K562 (cell line): Measurements from ENCODE around the gene GNAT2. TPM values are rescaled to one million over a fixed set of nuclear protein-coding genes. Genes with fewer than 3 reads are reported as not detected.

Experiments
- ATAC-seq: fragments of 200-7000 bp; cut with Tn5 transposase; 3 replicates; pipeline ENCODE4 v1.9.1; 2020; ENCODE audit warnings: moderate library complexity
- BruUV-seq: library from RNA; stranded (reverse); fragments of 400-500 nt; replicated peaks from 2 replicates; lab custom pipeline; 2021; lab: Mats Ljungman, UMichigan
- CTCF ChIA-PET: fragments of 300-600 bp; formaldehyde crosslinking; extraction: SDS; loops from one replicate; lab custom pipeline; 2021; ENCODE audit warnings: low intra/inter-chr PET ratio; lab: Yijun Ruan, JAX
- POLR2A ChIA-PET: fragments of 300-600, 350-650 bp; sonication (Branson Sonifier 250); formaldehyde crosslinking; extraction: SDS; loops from one replicate; lab custom pipeline; 2021; ENCODE audit warnings: antibody characterized with exemption, inconsistent platforms; lab: Yijun Ruan, JAX
- DNase-seq, 4 experiments: peaks; one replicate each; pipeline versions ENCODE4 v3.0.0 to v3.0.0-alpha.2; 2011 to 2018; ENCODE audit warnings: low spot score in 3 of 4, mixed read lengths in 3 of 4; ENCODE audit errors: extremely low read depth in 1 of 4
- FAIRE-seq: peaks from 2 replicates; lab custom pipeline; 2011; peaks lifted over from hg19 to GRCh38; lab: Jason Lieb, UNC
- H2AFZ ChIP-seq: 2 replicates; pipeline ENCODE4 v1.6.0; 2011; ENCODE audit warnings: low read depth, low read length, control low read depth, inconsistent platforms
- H3K27ac ChIP-seq: fragments of 200-600 bp; 3 replicates; pipeline ENCODE4 v1.8.0; 2011; ENCODE audit warnings: low read depth, mild to moderate bottlenecking, control low read depth, inconsistent platforms, low read length, moderate library complexity, mixed read lengths; ENCODE audit errors: extremely low read depth
- H3K27me3 ChIP-seq, 2 experiments: fragments of 300-600 bp in 1 of 2; 2 replicates in 1 of 2; 3 replicates in 1 of 2; pipeline versions ENCODE4 v1.6.0 to v1.8.0; 2011; ENCODE audit warnings: inconsistent platforms in 2 of 2, low read length in 2 of 2, mild to moderate bottlenecking in 1 of 2, mixed read lengths in 1 of 2, moderate library complexity in 1 of 2; ENCODE audit not compliant: control insufficient read depth in 2 of 2, insufficient read depth in 2 of 2
- H3K36me3 ChIP-seq: fragments of 300-600 bp; 3 replicates; pipeline ENCODE4 v1.8.0; 2011; ENCODE audit warnings: mild to moderate bottlenecking, low read length, inconsistent platforms; ENCODE audit not compliant: control insufficient read depth, insufficient read depth
- H3K4me1 ChIP-seq, 2 experiments: fragments of 200-600 bp in 1 of 2; replicated peaks in 1 of 2; 2 replicates in 1 of 2; 3 replicates in 1 of 2; pipeline versions ENCODE4 v1.5.1 to v1.8.0; 2011; ENCODE audit warnings: inconsistent platforms in 2 of 2, low read length in 2 of 2, mild to moderate bottlenecking in 1 of 2, mixed read lengths in 1 of 2, moderate library complexity in 1 of 2; ENCODE audit not compliant: control insufficient read depth in 2 of 2, insufficient read depth in 2 of 2
- H3K4me2 ChIP-seq: 2 replicates; pipeline ENCODE4 v1.6.1; 2011; ENCODE audit warnings: low read length, control low read depth, inconsistent platforms, mixed read lengths; ENCODE audit not compliant: insufficient read depth
- H3K4me3 ChIP-seq: fragments of 200-600 bp; sonication (generic), shearing (Covaris generic); 2 replicates; pipeline ENCODE4 v1.5.1; 2016; ENCODE audit warnings: control low read depth, inconsistent platforms
- H3K79me2 ChIP-seq: fragments of 200-600 bp; 3 replicates; pipeline ENCODE4 v1.8.0; 2011; ENCODE audit warnings: low read length, inconsistent platforms; ENCODE audit not compliant: control insufficient read depth, insufficient read depth
- H3K9ac ChIP-seq, 2 experiments: 2 replicates each; pipeline versions ENCODE4 v1.6.0 to v1.6.1; 2011; ENCODE audit warnings: low read depth in 2 of 2, low read length in 2 of 2, control low read depth in 1 of 2, inconsistent platforms in 1 of 2, mild to moderate bottlenecking in 1 of 2, mixed read lengths in 1 of 2; ENCODE audit not compliant: insufficient read depth in 1 of 2
- H3K9me1 ChIP-seq: one replicate; pipeline ENCODE4 v1.6.0; 2011; ENCODE audit warnings: inconsistent platforms, mild to moderate bottlenecking, low read length, moderate library complexity; ENCODE audit not compliant: control insufficient read depth, insufficient read depth
- H3K9me3 ChIP-seq: replicated peaks from 2 replicates; pipeline ENCODE4 v1.5.1; 2011; ENCODE audit warnings: low read depth, low read length, inconsistent platforms; ENCODE audit not compliant: control insufficient read depth, insufficient read depth
- H4K20me1 ChIP-seq: replicated peaks from 2 replicates; pipeline ENCODE4 v1.6.1; 2011; ENCODE audit warnings: low read length, inconsistent platforms, mixed read lengths; ENCODE audit not compliant: control insufficient read depth, insufficient read depth
- E2F6 ChIP-seq, 2 experiments: IDR thresholded peaks; 2 replicates each; pipeline ENCODE4 v1.6.1; 2011; ENCODE audit warnings: borderline replicate concordance in 1 of 2, control low read depth in 1 of 2, low read depth in 1 of 2, low read length in 1 of 2, mild to moderate bottlenecking in 1 of 2, mixed read lengths in 1 of 2, moderate library complexity in 1 of 2; ENCODE audit not compliant: insufficient read depth in 1 of 2, insufficient read length in 1 of 2, poor library complexity in 1 of 2, severe bottlenecking in 1 of 2; ENCODE audit errors: extremely low read depth in 1 of 2
- GABPA ChIP-seq: fragments of 200-800 bp; sonication (Bioruptor generic); conservative IDR thresholded peaks from 2 replicates; pipeline ENCODE4 v1.6.1; 2016; ENCODE audit warnings: low read depth, missing genetic modification characterization, missing compliant biosample characterization
- GABPB2 ChIP-seq: fragments of 250-450 bp; sonication (Bioruptor Pico); conservative IDR thresholded peaks from 2 replicates; pipeline ENCODE4 v1.5.1; 2021; ENCODE audit warnings: mild to moderate bottlenecking
- ZNF584 ChIP-seq: fragments of 200-800 bp; sonication (Bioruptor generic); IDR thresholded peaks from 2 replicates; pipeline ENCODE4 v1.6.1; 2016; ENCODE audit warnings: low read depth, mild to moderate bottlenecking, missing genetic modification characterization, missing compliant biosample characterization
- WGBS: fragments of 100-300 bp; shearing (Covaris generic); methylation state at CpG from one replicate; pipeline ENCODE4 v1.1.6; 2016; ENCODE audit warnings: low coverage, mixed read lengths; ENCODE audit not compliant: insufficient coverage; ENCODE audit errors: missing lambda C conversion rate; 5-methylcytosine and 5-hydroxymethylcytosine counted together
- in situ Hi-C: fragments of 300-500 bp; cut with MboI; formaldehyde crosslinking; loops from 4 replicates; pipeline ENCODE4 v1.15.0; 2018; ENCODE audit warnings: inconsistent platforms, mixed read lengths
- intact Hi-C: fragments of 100-400 bp; cut with micrococcal nuclease; formaldehyde crosslinking; loops from 2 replicates; pipeline ENCODE4 v1.14.2; 2022
- polyA plus RNA-seq, 8 experiments: library from polyadenylated mRNA; depleted of rRNA in 4 of 8; stranded (reverse) in 5 of 8; unstranded in 3 of 8; fragments of >200 nt; fragmentation: Nextera tagmentation in 2 of 8; fragmentation: Illumina TruSeq in 1 of 8; extraction: Ambion mirVana in 2 of 8; extraction: Trizol in 1 of 8; gene quantifications; 2 replicates each; pipeline versions ENCODE4 v1.2.1 to v1.2.3, GENCODE V29; 2011 to 2014; ENCODE audit warnings: inconsistent platforms in 1 of 8, missing spikeins in 1 of 8
- total RNA-seq, 7 experiments: library from RNA; depleted of rRNA in 6 of 7; stranded (reverse); fragments of >200 nt in 6 of 7; fragmentation: Illumina TruSeq in 2 of 7; extraction: Trizol in 2 of 7; gene quantifications; 2 replicates each; pipeline versions ENCODE4 v1.2.1 to v1.2.3, GENCODE V29; 2011 to 2021; ENCODE audit warnings: low replicate concordance in 1 of 7

Gene GNAT2
- total and polyA plus RNA-seq, 9 of the 15 experiments (the other 6 are each of a cell fraction or from before 2014, with no cell fraction given) = 0.06 to 0.52 (median 0.24) TPM; not detected in 1

- Histone ChIP-seq H3K9me3 (no peaks in the 10 kb centered on the region), H4K20me1 (no peaks in the 10 kb centered on the region), H2AFZ (peak overlapping the region; percentile 20; the same call in 1 of the 2 replicates), H3K9ac (no peak overlapping the region), H3K4me3 (no peak overlapping the region), H3K9me1 (no peaks in the 10 kb centered on the region), H3K27me3 (peaks cover 15 to 17% of the 10 kb centered on the region in 2 experiments; a peak in 4 of 5 replicates), H3K36me3 (no peaks in the 10 kb centered on the region), H3K79me2 (peaks cover 25% of the 10 kb centered on the region), H3K27ac (peak overlapping the region; percentile 1; the same call in 1 of the 3 replicates), H3K4me2 (no peak overlapping the region), H3K4me1 (peaks cover 13 to 19% of the 10 kb centered on the region in 2 experiments)
- ChIA-PET CTCF (no interaction called here), POLR2A (interaction anchor here (1.0 to 2.0 kb wide), 7 partner anchors 11 to 333 kb away, joined by 3 to 13 read pairs (median 4); partner anchors contain the start of gene GNAI3)
- intact Hi-C loops = loop anchor here (5.0 kb wide), 1 partner anchor 69 kb away; the partner anchor contains the start of gene GNAI3
- FAIRE-seq (no peak), ATAC-seq (no peak), DNase-seq (no peak)
- in situ Hi-C loops = no loop called here
- WGBS = 31% methylated on average over 3 of the region's 3 CpGs
- BruUV-seq = no TSS peak
- TF ChIP-seq GABPB2 (CRISPR knock-in tag) (no peak), E2F6 (IDR thresholded peaks at IDR 0.05; ENCODE audit: borderline replicate concordance in 1 of 2, extremely low read depth in 1 of 2, insufficient read depth in 1 of 2, insufficient read length in 1 of 2, low read depth in 1 of 2, low read length in 1 of 2, poor library complexity in 1 of 2, severe bottlenecking in 1 of 2) (no peak), ZNF584 (CRISPR knock-in tag) (no peak), GABPA (0 out of 2 replicates have a peak, but pooled peaks have one; percentile 6)
Measured at GRCh38 chr1:109616391-109616790, 3.0 kb downstream of the GNAT2 start.
